WTC11 (cell line): ENCODE data around the gene RPL31. TPM values are rescaled to one million over a fixed set of nuclear protein-coding genes. Genes with fewer than 3 reads are reported as not detected.
A peak's percentile ranks its signal among the peaks of the same experiment; 100 is the strongest.

Experiments
- ATAC-seq: fragments of 200-7000 bp; cut with Tn5 transposase; 2 replicates; pipeline ENCODE4 v1.10.0; 2021; ENCODE audit warnings: mild to moderate bottlenecking, moderate library complexity
- CTCF ChIA-PET: fragments of 300-600 bp; sonication (Branson Sonifier 250); formaldehyde crosslinking; loops from one replicate; lab custom pipeline; 2021; ENCODE audit warnings: antibody characterized with exemption; lab: Charles Lee
- POLR2A ChIA-PET: fragments of 350-600 bp; sonication (Branson Sonifier 250); formaldehyde crosslinking; loops from one replicate; lab custom pipeline; 2021; ENCODE audit warnings: antibody characterized with exemption; lab: Charles Lee
- DNase-seq: peaks from one replicate; pipeline ENCODE4 v3.0.0; 2021; ENCODE audit warnings: low spot score
- H3K27ac Mint-ChIP-seq: 2 replicates; pipeline ENCODE4 v1.8.0; 2021; ENCODE audit warnings: mixed read lengths
- H3K27me3 Mint-ChIP-seq: 2 replicates; pipeline ENCODE4 v1.8.0; 2021; ENCODE audit warnings: low read depth, mild to moderate bottlenecking, moderate library complexity, mixed read lengths
- H3K36me3 Mint-ChIP-seq: 2 replicates; pipeline ENCODE4 v1.8.0; 2021; ENCODE audit warnings: mixed read lengths
- H3K4me1 Mint-ChIP-seq: 2 replicates; pipeline ENCODE4 v1.8.0; 2022; ENCODE audit warnings: mixed read lengths
- H3K4me3 Mint-ChIP-seq: 2 replicates; pipeline ENCODE4 v1.8.0; 2021; ENCODE audit warnings: mild to moderate bottlenecking, moderate library complexity, mixed read lengths
- H3K9me3 Mint-ChIP-seq: 2 replicates; pipeline ENCODE4 v1.8.0; 2021; ENCODE audit warnings: mixed read lengths
- FOXJ3 ChIP-seq: sonication (generic); formaldehyde crosslinking; IDR thresholded peaks from 2 replicates; pipeline ENCODE4 v1.9.0; 2021; ENCODE audit warnings: missing genetic modification reagents, mild to moderate bottlenecking, borderline replicate concordance
- GABPB1 ChIP-seq: sonication (generic); formaldehyde crosslinking; IDR thresholded peaks from 2 replicates; pipeline ENCODE4 v1.8.1; 2023; ENCODE audit warnings: mild to moderate bottlenecking, missing genetic modification reagents
- HMGA2 ChIP-seq: fragments of 250-450 bp; sonication (Bioruptor Pico); IDR thresholded peaks from 2 replicates; pipeline ENCODE4 v1.4.0; 2021; ENCODE audit warnings: mild to moderate bottlenecking, moderate library complexity
- IRF2 ChIP-seq: sonication (generic); formaldehyde crosslinking; IDR thresholded peaks from 2 replicates; pipeline ENCODE4 v1.8.0; 2022; ENCODE audit warnings: low read depth, missing genetic modification reagents, borderline replicate concordance
- JUN ChIP-seq: sonication (generic); formaldehyde crosslinking; IDR thresholded peaks from 2 replicates; pipeline ENCODE4 v1.8.0; 2023; ENCODE audit warnings: mild to moderate bottlenecking, missing genetic modification reagents
- KAT7 ChIP-seq: sonication (generic); formaldehyde crosslinking; IDR thresholded peaks from 2 replicates; pipeline ENCODE4 v1.8.1; 2023; ENCODE audit warnings: missing genetic modification reagents, mild to moderate bottlenecking, borderline replicate concordance
- NFE2L1 ChIP-seq: sonication (generic); formaldehyde crosslinking; IDR thresholded peaks from 2 replicates; pipeline ENCODE4 v1.8.1; 2023; ENCODE audit warnings: missing genetic modification reagents
- NFYB ChIP-seq: sonication (generic); formaldehyde crosslinking; conservative IDR thresholded peaks from 2 replicates; pipeline ENCODE4 v1.8.0; 2022; ENCODE audit warnings: low read depth, missing genetic modification reagents
- NR2C2 ChIP-seq: sonication (generic); formaldehyde crosslinking; IDR thresholded peaks from 2 replicates; pipeline ENCODE4 v1.8.0; 2022; ENCODE audit warnings: mild to moderate bottlenecking, missing genetic modification reagents
- SMAD3 ChIP-seq: sonication (generic); formaldehyde crosslinking; IDR thresholded peaks from 2 replicates; pipeline ENCODE4 v1.8.0; 2022; ENCODE audit warnings: missing genetic modification reagents, mild to moderate bottlenecking, borderline replicate concordance
- SMAD4 ChIP-seq: sonication (generic); formaldehyde crosslinking; IDR thresholded peaks from 2 replicates; pipeline ENCODE4 v1.8.0; 2022; ENCODE audit warnings: mild to moderate bottlenecking, missing genetic modification reagents
- SP1 ChIP-seq: sonication (generic); formaldehyde crosslinking; conservative IDR thresholded peaks from 2 replicates; pipeline ENCODE4 v1.8.1; 2022; ENCODE audit warnings: missing genetic modification reagents
- TEAD1 ChIP-seq: sonication (generic); formaldehyde crosslinking; IDR thresholded peaks from 2 replicates; pipeline ENCODE4 v1.8.0; 2022; ENCODE audit warnings: mild to moderate bottlenecking, missing genetic modification reagents
- ZNF138 ChIP-seq: sonication (generic); formaldehyde crosslinking; conservative IDR thresholded peaks from 2 replicates; pipeline ENCODE4 v1.8.1; 2022; ENCODE audit warnings: mild to moderate bottlenecking, moderate library complexity, missing genetic modification reagents
- ZNF232 ChIP-seq: sonication (generic); formaldehyde crosslinking; IDR thresholded peaks from 2 replicates; pipeline ENCODE4 v1.8.0; 2022; ENCODE audit warnings: mild to moderate bottlenecking, missing genetic modification reagents
- ZNF317 ChIP-seq: sonication (generic); formaldehyde crosslinking; IDR thresholded peaks from 2 replicates; pipeline ENCODE4 v1.8.1; 2023; ENCODE audit warnings: low read depth, mild to moderate bottlenecking, moderate library complexity, missing genetic modification reagents, borderline replicate concordance
- total RNA-seq: library from RNA; stranded (reverse); gene quantifications from 3 replicates; pipeline ENCODE4 v1.2.3, GENCODE V29; 2021
- TF ChIP-seq, protein P1 (sequence below): fragments of 250-450 bp; sonication (Bioruptor Pico); IDR thresholded peaks from 2 replicates; pipeline ENCODE4 v1.9.0; 2021; ENCODE audit warnings: moderate library complexity, mild to moderate bottlenecking, inconsistent platforms, borderline replicate concordance
- TF ChIP-seq, protein P2 (sequence below): fragments of 250-450 bp; sonication (Bioruptor Pico); conservative IDR thresholded peaks from 2 replicates; pipeline ENCODE4 v1.9.0; 2021; ENCODE audit warnings: mild to moderate bottlenecking
- TF ChIP-seq, protein P3 (sequence below): sonication (generic); formaldehyde crosslinking; IDR thresholded peaks from 2 replicates; pipeline ENCODE4 v1.8.1; 2023; ENCODE audit warnings: mild to moderate bottlenecking, missing genetic modification reagents
- TF ChIP-seq, protein P4 (sequence below): sonication (generic); formaldehyde crosslinking; IDR thresholded peaks from 2 replicates; pipeline ENCODE4 v1.8.1; 2023; ENCODE audit warnings: mild to moderate bottlenecking, missing genetic modification reagents, borderline replicate concordance
- TF ChIP-seq, protein P5 (sequence below): sonication (generic); formaldehyde crosslinking; IDR thresholded peaks from 2 replicates; pipeline ENCODE4 v1.8.0; 2023; ENCODE audit warnings: mild to moderate bottlenecking, missing genetic modification reagents
- TF ChIP-seq, protein P6 (sequence below): sonication (generic); formaldehyde crosslinking; IDR thresholded peaks from 2 replicates; pipeline ENCODE4 v1.8.1; 2023; ENCODE audit warnings: mild to moderate bottlenecking, missing genetic modification reagents, moderate library complexity

RPL31 gene
- total RNA-seq, 1 experiment from 2014 or later: 1,590 TPM

DNA sequence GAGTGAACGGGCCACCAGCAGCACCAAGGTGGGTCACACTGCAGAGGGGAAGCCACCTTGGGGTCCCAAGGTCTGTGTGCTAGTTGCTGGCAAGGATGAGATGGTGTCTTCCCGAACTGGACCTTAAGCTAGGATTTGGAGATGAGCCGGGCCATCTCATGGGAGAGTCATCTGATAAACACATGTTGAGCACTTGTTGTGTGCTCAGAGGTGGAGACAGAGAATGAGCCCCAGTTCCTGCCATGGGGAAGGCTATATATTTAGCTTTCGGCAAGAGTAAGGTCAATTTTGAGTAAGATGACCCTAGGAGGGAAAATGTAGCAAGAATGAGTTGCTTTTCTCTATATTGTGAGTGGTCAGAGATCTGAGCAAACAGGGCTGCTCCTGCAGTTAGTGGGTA lies 41.4 kb upstream of the RPL31 start:
- Mint-ChIP-seq H3K36me3 (no peaks in the 10 kb centered on the region), H3K27me3 (no peaks in the 10 kb centered on the region), H3K9me3 (peaks cover 5% of the 10 kb centered on the region), H3K4me1 (peaks cover 17% of the 10 kb centered on the region), H3K27ac (0 out of 2 replicates have a peak overlapping the region, but pooled peaks have one; percentile 27), H3K4me3 (no peak overlapping the region)
- CTCF ChIA-PET: no interaction called here
- no peak for DNase-seq
- TF ChIP-seq TEAD1 (CRISPR knock-in tag) (no peak), SMAD3 (no peak), FOXJ3 (no peak)
- TF ChIP-seq, protein P1, sequence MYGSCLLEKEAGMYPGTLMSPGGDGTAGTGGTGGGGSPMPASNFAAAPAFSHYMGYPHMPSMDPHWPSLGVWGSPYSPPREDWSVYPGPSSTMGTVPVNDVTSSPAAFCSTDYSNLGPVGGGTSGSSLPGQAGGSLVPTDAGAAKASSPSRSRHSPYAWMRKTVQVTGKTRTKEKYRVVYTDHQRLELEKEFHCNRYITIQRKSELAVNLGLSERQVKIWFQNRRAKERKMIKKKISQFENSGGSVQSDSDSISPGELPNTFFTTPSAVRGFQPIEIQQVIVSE (CRISPR knock-in tag): no peak
- TF ChIP-seq, all 79 proteins: peak for 0
- ATAC-seq: no peak
- POLR2A ChIA-PET: no interaction called here

DNA sequence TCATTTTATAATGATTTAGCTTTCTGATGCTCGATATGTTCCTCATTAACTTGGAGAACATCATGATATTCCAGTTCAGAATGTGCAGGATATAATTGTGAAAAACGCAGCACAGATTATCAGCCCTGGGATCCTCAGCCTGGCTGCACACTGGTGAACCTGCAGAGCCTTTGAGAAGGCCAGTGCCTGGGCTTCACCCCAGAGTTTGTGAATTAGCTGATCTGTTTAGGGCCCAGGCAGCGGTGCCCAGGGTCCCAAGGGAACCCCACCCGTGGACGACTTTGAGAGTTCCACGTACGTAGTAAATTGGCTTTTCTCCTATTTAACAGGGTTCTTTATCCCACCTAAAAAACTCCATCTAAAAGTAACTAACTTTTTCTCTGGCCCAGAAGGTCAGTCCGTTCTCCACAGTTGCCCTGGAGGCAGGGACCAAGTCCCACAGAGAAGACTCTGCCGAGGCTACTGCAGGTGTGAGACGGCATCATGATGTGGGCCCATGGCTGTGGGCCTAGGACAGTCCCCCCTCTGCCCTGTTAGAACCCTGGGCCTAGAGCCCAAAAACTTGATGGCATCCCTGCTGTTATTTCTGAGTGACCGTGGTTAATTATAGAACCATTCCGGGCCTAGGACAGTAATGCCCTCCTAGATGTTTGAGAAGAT lies 39.6 kb upstream of the RPL31 start:
- ATAC-seq (no peak), DNase-seq (no peak)
- CTCF ChIA-PET: no interaction called here
- POLR2A ChIA-PET: no interaction called here
- Mint-ChIP-seq H3K27ac (no peak overlapping the region), H3K9me3 (no peaks in the 10 kb centered on the region), H3K4me1 (peaks cover 20% of the 10 kb centered on the region), H3K4me3 (no peak overlapping the region), H3K27me3 (no peaks in the 10 kb centered on the region), H3K36me3 (no peaks in the 10 kb centered on the region)
- TF ChIP-seq ZNF232 (CRISPR knock-in tag) (no peak), SMAD4 (no peak), ZNF317 (no peak), ZNF138 (CRISPR knock-in tag) (no peak), JUN (CRISPR knock-in tag) (no peak), KAT7 (no peak), NFE2L1 (no peak), NR2C2 (no peak)
- TF ChIP-seq, protein P2, sequence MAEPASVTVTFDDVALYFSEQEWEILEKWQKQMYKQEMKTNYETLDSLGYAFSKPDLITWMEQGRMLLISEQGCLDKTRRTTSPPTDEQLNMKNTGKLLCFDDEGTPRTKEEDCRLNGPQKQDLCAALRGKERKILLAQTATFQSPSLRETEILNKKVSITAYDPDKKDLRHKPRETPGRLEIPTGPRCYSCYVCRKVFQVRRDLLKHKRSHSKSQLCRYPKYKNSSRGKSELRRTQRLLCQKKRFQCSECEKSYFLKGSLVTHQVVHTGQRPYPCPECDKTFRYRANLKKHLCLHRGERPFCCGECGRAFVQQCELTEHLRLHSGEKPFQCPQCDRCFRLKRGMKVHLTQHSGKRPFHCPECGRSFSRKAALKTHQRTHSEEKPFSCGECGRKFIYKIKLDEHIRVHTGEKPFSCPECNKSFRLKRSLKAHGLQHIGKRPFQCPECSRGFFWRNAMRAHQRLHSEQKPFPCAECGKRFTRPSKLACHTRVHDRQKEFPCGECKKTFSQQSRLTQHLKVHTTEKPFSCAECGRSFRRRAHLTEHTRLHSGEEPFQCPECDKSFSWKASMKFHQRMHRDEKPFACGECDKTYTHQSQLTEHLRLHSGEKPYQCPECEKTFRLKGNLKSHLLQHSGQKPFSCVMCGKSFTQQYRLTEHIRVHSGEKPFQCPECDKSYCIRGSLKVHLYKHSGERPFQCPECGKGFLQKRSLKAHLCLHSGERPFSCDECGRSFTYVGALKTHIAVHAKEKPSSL: no peak
- TF ChIP-seq, protein P3, sequence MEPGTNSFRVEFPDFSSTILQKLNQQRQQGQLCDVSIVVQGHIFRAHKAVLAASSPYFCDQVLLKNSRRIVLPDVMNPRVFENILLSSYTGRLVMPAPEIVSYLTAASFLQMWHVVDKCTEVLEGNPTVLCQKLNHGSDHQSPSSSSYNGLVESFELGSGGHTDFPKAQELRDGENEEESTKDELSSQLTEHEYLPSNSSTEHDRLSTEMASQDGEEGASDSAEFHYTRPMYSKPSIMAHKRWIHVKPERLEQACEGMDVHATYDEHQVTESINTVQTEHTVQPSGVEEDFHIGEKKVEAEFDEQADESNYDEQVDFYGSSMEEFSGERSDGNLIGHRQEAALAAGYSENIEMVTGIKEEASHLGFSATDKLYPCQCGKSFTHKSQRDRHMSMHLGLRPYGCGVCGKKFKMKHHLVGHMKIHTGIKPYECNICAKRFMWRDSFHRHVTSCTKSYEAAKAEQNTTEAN (CRISPR knock-in tag): no peak

DNA sequence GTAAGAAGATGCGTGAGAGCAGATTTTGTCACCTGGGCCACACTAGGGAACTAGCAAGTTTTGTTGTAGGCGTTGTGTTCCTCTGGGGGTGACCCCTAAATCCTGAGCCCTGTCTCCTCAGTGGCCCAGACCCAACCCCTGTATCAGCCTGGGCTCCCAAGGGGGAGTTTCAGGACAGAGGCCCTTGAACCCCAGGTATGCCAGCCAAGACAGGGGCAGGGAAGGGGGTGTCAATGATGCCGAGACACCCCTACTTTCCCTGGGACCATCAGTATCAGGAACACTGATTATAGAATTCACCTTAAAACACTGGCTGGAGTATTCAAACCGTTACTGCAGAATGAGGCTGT lies 39.1 kb upstream of the RPL31 start:
- ChIA-PET CTCF (no interaction called here), POLR2A (no interaction called here)
- TF ChIP-seq, protein P4, sequence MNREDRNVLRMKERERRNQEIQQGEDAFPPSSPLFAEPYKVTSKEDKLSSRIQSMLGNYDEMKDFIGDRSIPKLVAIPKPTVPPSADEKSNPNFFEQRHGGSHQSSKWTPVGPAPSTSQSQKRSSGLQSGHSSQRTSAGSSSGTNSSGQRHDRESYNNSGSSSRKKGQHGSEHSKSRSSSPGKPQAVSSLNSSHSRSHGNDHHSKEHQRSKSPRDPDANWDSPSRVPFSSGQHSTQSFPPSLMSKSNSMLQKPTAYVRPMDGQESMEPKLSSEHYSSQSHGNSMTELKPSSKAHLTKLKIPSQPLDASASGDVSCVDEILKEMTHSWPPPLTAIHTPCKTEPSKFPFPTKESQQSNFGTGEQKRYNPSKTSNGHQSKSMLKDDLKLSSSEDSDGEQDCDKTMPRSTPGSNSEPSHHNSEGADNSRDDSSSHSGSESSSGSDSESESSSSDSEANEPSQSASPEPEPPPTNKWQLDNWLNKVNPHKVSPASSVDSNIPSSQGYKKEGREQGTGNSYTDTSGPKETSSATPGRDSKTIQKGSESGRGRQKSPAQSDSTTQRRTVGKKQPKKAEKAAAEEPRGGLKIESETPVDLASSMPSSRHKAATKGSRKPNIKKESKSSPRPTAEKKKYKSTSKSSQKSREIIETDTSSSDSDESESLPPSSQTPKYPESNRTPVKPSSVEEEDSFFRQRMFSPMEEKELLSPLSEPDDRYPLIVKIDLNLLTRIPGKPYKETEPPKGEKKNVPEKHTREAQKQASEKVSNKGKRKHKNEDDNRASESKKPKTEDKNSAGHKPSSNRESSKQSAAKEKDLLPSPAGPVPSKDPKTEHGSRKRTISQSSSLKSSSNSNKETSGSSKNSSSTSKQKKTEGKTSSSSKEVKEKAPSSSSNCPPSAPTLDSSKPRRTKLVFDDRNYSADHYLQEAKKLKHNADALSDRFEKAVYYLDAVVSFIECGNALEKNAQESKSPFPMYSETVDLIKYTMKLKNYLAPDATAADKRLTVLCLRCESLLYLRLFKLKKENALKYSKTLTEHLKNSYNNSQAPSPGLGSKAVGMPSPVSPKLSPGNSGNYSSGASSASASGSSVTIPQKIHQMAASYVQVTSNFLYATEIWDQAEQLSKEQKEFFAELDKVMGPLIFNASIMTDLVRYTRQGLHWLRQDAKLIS: no peak
- TF ChIP-seq, protein P5, sequence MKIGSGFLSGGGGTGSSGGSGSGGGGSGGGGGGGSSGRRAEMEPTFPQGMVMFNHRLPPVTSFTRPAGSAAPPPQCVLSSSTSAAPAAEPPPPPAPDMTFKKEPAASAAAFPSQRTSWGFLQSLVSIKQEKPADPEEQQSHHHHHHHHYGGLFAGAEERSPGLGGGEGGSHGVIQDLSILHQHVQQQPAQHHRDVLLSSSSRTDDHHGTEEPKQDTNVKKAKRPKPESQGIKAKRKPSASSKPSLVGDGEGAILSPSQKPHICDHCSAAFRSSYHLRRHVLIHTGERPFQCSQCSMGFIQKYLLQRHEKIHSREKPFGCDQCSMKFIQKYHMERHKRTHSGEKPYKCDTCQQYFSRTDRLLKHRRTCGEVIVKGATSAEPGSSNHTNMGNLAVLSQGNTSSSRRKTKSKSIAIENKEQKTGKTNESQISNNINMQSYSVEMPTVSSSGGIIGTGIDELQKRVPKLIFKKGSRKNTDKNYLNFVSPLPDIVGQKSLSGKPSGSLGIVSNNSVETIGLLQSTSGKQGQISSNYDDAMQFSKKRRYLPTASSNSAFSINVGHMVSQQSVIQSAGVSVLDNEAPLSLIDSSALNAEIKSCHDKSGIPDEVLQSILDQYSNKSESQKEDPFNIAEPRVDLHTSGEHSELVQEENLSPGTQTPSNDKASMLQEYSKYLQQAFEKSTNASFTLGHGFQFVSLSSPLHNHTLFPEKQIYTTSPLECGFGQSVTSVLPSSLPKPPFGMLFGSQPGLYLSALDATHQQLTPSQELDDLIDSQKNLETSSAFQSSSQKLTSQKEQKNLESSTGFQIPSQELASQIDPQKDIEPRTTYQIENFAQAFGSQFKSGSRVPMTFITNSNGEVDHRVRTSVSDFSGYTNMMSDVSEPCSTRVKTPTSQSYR (CRISPR knock-in tag): no peak
- TF ChIP-seq IRF2 (no peak), GABPB1 (CRISPR knock-in tag) (no peak), NFYB (CRISPR knock-in tag) (no peak), HMGA2 (CRISPR knock-in tag) (no peak), SP1 (CRISPR knock-in tag) (no peak)
- TF ChIP-seq, protein P6, sequence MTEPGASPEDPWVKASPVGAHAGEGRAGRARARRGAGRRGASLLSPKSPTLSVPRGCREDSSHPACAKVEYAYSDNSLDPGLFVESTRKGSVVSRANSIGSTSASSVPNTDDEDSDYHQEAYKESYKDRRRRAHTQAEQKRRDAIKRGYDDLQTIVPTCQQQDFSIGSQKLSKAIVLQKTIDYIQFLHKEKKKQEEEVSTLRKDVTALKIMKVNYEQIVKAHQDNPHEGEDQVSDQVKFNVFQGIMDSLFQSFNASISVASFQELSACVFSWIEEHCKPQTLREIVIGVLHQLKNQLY (CRISPR knock-in tag): no peak
- DNase-seq (no peak), ATAC-seq (no peak)
- Mint-ChIP-seq H3K4me3 (no peak overlapping the region), H3K36me3 (no peaks in the 10 kb centered on the region), H3K27ac (no peak overlapping the region), H3K27me3 (no peaks in the 10 kb centered on the region), H3K4me1 (peaks cover 20% of the 10 kb centered on the region), H3K9me3 (no peaks in the 10 kb centered on the region)
